ENCODE measurements around the gene ZNF629.

- no peak for TF ChIP-seq CTCF (IDR thresholded peaks at IDR 0.05 in 8 of 11, conservative IDR thresholded peaks at IDR 0.05 in 3 of 11)
- TF ChIP-seq POLR2A (IDR thresholded peaks at IDR 0.05) = no peak
These were observed 29.7 kb downstream of the ZNF629 start for GRCh38 chr16:30757316-30757715.
